Lower leg skin (tissue), 4 donors: Measurements from ENCODE around the gene RHD. TPM values are rescaled to one million over a fixed set of nuclear protein-coding genes. Genes with fewer than 3 reads are reported as not detected.
"Not testable (repeated sequence)": the region's sequence is repeated elsewhere in the genome, so short reads cannot be mapped to it uniquely, and the experiment has no call there.

Source experiments
- DNase-seq, 2 donors: peaks; one replicate each; pipeline ENCODE4 v3.0.0-alpha.2; 2019; ENCODE audit warnings: low spot score in 2 of 2
- H3K4me3 ChIP-seq: fragments of 200-600 bp; sonication (generic); 2 replicates; pipeline ENCODE4 v1.5.1; 2017; ENCODE audit warnings: mild to moderate bottlenecking, low read depth; ENCODE audit not compliant: poor library complexity, severe bottlenecking
- CTCF ChIP-seq, 3 donors: fragments of 450-650 bp; IDR thresholded peaks; one replicate each; pipeline ENCODE4 v1.5.1; 2016; ENCODE audit warnings: antibody characterized with exemption in 3 of 3, mild to moderate bottlenecking in 3 of 3, moderate library complexity in 2 of 3
- WGBS, 2 donors: methylation state at CpG; one replicate each; pipeline ENCODE4 v1.1.5; 2018; 5-methylcytosine and 5-hydroxymethylcytosine counted together
- intact Hi-C: fragments of 100-400 bp; cut with DNase I; formaldehyde crosslinking; loops from one replicate; pipeline ENCODE4 v1.15.0; 2023; ENCODE audit warnings: low total_unique reads
- total RNA-seq, 4 donors: library from RNA; depleted of rRNA; stranded (reverse); fragments of >200 nt; gene quantifications; one replicate each; pipeline ENCODE4 v1.1.0, GENCODE V29; 2016

The RHD gene
- total RNA-seq, 4 donors from 2014 or later, result not detected

GRCh38 chr1:25369241-25369640 is 96.9 kb downstream of the RHD start:
- no peak overlapping the region for H3K4me3 ChIP-seq
- TF ChIP-seq CTCF (IDR thresholded peaks at IDR 0.05), result no peak
- WGBS, 2 donors, result 72 to 90% methylated on average over 4 of the region's 4 CpGs
- DNase-seq, result no peak
- intact Hi-C loops, result no loop called here

- intact Hi-C loops, DNase-seq, H3K4me3 ChIP-seq: not testable (repeated sequence)
- WGBS, 2 donors, result 85 to 86% methylated on average over 12 of the region's 12 CpGs
Measured at GRCh38 chr1:25369691-25370271, 97.5 kb downstream of the RHD start.

- DNase-seq, H3K4me3 ChIP-seq: not testable (repeated sequence)
- WGBS, 2 donors, result 42 to 43% methylated on average over 7 of the region's 7 CpGs
Measured at GRCh38 chr1:25371757-25372156, 99.4 kb downstream of the RHD start.

GRCh38 chr1:25378367-25378766 is 106.1 kb downstream of the RHD start:
- DNase-seq, H3K4me3 ChIP-seq, intact Hi-C loops: not testable (repeated sequence)
- 90 to 91% methylated on average over 3 of the region's 3 CpGs for WGBS, 2 donors

More at GRCh38 chr1:25371757-25372156, 99.4 kb downstream of the RHD start:
- intact Hi-C loops, result not testable (repeated sequence)

Other genes with a start within 250 kb of the RHD start
- 10 to 100 TPM; 53.4 to 65.7 (median 61.9) TPM for gene SYF2, start 40.0 kb upstream of the RHD start, total RNA-seq
- gene RSRP1, start 25.1 kb upstream of the RHD start, total RNA-seq, result 100 to 1,000 TPM in 2 of 4 donors, 10 to 100 TPM in 2; 70.9 to 148 (median 110) TPM
- 10 to 100 TPM; 63.5 to 89.7 (median 77.2) TPM for gene TMEM50A, start 65.8 kb downstream of the RHD start, total RNA-seq
- 1 to 10 TPM in 1 of 4 donors, under 1 TPM in 2, not detected in 1; 0.16 to 1.4 (median 0.61) TPM for gene RHCE, start 148.3 kb downstream of the RHD start, total RNA-seq
- gene MACO1, start 158.4 kb downstream of the RHD start, total RNA-seq, result 10 to 100 TPM; 14.2 to 20.4 (median 16.4) TPM